Measurements from ENCODE around the gene PNPLA3. TPM values are rescaled to one million over a fixed set of nuclear protein-coding genes. Genes with fewer than 3 reads are reported as not detected.
A peak's percentile ranks its signal among the peaks of the same experiment; 100 is the strongest.

PNPLA3 gene, protein sequence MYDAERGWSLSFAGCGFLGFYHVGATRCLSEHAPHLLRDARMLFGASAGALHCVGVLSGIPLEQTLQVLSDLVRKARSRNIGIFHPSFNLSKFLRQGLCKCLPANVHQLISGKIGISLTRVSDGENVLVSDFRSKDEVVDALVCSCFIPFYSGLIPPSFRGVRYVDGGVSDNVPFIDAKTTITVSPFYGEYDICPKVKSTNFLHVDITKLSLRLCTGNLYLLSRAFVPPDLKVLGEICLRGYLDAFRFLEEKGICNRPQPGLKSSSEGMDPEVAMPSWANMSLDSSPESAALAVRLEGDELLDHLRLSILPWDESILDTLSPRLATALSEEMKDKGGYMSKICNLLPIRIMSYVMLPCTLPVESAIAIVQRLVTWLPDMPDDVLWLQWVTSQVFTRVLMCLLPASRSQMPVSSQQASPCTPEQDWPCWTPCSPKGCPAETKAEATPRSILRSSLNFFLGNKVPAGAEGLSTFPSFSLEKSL
- total RNA-seq: 4.6 and 6.2 TPM in 2 replicates

DNA sequence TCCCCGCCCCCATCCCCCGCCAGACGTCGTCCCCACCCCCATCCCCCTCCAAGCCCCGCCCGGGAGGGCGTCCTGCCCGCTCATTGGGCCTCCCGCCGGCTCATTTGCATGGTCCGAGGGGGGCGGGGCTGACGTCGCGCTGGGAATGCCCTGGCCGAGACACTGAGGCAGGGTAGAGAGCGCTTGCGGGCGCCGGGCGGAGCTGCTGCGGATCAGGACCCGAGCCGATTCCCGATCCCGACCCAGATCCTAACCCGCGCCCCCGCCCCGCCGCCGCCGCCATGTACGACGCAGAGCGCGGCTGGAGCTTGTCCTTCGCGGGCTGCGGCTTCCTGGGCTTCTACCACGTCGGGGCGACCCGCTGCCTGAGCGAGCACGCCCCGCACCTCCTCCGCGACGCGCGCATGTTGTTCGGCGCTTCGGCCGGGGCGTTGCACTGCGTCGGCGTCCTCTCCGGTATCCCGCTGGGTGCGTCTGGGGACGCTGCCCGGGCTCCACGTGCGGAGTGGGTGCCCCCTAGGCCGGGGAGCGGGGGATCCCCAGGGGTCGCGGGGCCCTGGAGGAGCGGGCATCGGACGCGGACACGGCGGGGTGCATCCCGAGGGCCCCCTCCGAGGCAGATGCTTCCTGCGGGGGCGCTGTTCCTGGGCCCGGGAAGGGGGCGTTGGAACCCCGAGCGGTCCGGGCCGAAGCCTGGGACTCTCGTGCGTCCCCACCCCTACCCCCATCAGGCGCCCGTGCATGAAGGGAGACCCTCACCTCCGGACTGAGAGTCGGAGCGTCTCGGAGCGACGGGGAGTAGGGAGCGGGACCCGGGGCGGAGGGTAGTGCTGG, at the start of gene PNPLA3:
Gene PNPLA3 (plus strand): TSS at position 175 of the 834 bp plus-strand sequence. CDS start 107 bp downstream, at position 282.
- DNase-seq (ENCODE audit: extremely low read depth, low read depth, low spot score): no peak

- DNase-seq (ENCODE audit: extremely low read depth, low read depth, low spot score): no peak
Measured at GRCh38 chr22:43876866-43877509, 46.6 kb upstream of the PNPLA3 start.

DNA sequence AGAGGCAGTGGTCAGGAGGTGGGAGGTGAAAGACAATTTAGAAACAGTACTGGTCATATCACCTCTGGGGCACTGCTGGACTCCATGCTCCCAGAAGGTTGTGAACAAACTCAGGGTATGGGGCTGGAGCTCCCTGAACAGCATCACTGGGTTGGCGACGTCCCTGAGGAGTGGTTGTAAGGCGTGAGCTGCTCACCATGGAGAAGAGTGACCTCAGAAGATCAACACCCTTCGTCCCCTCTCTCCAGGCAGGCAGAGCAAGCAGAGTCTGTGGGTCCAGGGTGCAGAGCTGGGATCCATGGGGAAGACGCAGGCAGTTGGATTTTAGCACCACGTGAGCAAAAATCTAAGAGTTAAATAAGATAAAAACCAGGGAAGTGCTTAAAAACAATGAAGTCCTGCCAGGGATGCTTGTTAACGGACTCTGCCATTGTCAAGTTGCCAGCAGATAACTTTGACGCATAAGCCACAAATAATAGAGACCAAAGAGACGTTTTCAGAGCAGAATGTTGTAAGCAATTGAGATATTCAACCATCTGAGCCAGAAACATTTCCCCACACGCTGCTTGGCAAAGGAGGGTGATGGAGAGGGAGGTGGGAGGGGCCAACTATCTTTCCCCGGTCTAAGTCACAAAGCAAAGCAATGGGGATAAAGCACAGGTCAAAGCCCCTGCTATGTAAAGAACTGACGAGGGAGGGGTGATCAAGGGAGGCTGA, 45.4 kb upstream of the PNPLA3 start:
- DNase-seq (ENCODE audit: extremely low read depth, low read depth, low spot score): no peak

GRCh38 chr22:43878831-43879550, 44.6 kb upstream of the PNPLA3 start:
- DNase-seq (ENCODE audit: extremely low read depth, low read depth, low spot score): no peak

- no peak for DNase-seq (ENCODE audit: extremely low read depth, low read depth, low spot score)
Measured at GRCh38 chr22:43879901-43880540, 43.6 kb upstream of the PNPLA3 start.

DNA sequence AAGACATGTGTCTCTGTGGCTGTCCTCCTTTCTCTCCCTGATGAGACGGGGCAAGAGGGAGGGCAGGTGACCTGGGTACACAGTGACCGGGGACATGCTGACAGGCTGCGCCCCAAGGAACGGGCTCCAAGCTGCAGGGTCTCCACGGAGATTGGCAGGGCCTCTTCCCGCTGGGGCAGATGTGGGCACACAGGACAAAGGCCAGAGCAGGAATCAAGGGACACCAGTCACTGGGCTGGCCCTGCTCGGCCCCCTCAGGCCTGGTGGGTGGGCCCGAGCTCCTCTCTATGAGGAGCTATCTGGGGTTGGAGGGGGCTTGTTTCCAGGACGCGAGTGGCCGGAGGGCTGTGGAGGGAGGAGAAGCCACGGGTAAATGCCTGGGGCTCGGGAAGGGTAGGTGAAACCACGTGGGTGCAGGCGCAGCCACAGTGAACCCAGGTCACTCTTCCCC, 43.0 kb upstream of the PNPLA3 start:
- DNase-seq (ENCODE audit: extremely low read depth, low read depth, low spot score): no peak

DNA sequence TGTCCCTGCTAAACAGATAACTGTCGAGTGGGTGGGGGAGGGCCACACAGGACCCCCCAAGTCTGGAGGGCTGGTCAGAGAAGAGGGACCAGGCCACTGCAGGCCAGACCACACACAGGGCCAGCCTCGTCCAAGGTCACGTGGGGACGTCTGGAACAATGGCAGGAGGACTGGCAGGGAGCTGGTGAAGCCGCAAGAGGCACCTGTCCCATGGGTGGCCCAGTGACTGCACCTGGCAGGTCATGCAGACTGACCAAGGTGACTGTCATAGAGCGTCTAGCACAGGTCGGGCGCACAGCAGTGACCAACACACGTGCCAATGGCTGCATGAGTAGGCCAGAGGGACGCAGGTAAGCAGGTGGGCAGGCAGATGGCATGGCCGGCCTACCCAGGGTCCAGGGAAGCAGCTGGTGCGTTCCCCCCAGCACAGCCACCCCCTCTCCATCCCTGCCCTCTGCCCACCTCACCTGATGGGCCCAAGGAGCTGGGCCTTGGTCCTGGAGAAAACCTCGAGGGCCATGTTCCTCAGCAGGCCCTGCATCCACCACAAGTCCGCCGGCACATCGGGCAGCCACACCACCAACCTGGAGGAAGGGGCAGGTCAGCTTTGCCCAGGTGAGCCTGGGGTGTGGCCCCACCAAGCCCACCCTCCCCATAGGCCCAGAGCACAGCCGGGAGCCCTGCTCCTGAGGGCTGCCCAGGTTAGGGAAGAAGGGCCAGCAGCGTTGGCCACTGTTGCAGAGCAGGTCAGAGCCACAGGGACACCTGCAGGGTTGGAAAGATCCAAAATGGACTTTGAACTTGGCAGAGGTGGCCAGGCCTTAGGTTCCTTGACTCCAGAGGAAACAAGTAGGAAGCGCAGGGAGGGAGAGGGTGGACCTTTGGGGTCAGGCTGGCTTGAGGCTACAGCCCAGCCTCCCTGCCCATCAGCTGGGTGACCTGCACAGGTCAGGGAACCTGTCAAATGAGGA, 42.2 kb upstream of the PNPLA3 start:
- no peak for DNase-seq (ENCODE audit: extremely low read depth, low read depth, low spot score)

- DNase-seq (ENCODE audit: extremely low read depth, low read depth, low spot score): no peak
Measured at GRCh38 chr22:43882122-43882767, 41.4 kb upstream of the PNPLA3 start.

DNA sequence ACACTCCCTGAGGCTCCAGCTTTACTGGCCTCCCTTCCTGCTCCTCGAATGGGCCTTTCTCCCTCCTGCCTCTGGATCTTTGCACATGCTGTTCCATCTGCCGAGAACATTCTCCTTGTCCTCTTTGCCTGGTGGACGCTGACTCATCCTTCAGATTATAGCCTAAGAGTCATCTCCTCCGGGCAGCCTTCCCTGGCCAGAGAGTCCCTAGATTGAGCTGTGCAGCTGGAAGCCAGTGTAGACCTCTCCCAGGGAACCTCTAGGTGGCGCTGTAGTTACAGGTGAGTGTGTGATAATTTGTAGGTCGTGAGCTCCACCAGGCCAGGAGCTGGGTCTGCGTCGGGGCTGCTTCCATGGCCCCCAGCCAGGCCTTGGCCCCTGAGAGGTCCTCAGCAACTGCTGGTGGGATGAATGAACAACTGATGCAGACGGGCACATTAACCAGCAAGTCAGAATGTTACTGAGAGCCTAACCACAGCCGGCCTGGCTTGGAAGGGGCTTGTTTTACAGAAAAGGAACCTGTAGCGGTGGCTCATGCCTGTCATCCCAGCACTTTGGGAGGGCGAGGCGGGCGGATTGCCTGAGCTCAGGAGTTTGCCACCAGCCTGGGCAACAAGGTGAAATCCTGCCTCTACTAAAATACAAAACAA, 40.5 kb upstream of the PNPLA3 start:
- DNase-seq (ENCODE audit: extremely low read depth, low read depth, low spot score): peak; percentile 31

DNA sequence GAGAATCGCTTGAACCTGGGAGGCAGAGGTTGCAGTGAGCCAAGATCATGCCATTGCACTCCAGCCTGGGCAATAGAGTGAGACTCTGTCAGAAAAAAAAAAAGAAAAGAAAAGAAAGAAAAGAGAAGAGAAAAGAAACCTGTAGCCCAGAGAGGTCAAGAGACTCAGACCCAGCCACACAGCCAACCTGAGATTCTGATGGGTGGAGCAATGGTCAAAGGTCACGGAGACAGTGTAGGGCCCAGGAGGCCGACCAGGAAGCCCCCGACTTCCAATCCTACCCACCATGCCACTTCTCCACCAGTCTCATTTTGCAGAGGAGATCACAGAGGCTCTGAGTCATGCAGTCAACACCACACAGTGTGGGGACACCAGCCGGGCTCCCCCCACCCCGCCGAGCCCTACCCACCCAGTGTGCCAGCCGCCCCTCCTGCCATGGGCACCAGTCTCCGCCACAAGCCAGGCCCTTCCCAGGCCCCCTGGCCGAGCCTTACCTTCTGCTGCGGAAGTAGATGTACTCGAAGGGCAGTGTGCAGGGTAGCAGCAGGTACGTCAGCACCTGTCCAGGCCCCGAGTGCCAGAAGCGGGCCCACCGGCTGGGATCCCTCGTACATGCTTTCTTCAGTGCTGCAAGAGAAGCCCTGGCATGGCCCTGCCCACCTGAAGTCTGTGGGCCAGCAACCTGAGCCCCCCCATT, 39.7 kb upstream of the PNPLA3 start:
- no peak for DNase-seq (ENCODE audit: extremely low read depth, low read depth, low spot score)

GRCh38 chr22:43884600-43885318, 38.8 kb upstream of the PNPLA3 start:
- no peak for DNase-seq (ENCODE audit: extremely low read depth, low read depth, low spot score)

- DNase-seq (ENCODE audit: extremely low read depth, low read depth, low spot score): no peak
Measured at GRCh38 chr22:43885319-43885671, 38.3 kb upstream of the PNPLA3 start.

DNA sequence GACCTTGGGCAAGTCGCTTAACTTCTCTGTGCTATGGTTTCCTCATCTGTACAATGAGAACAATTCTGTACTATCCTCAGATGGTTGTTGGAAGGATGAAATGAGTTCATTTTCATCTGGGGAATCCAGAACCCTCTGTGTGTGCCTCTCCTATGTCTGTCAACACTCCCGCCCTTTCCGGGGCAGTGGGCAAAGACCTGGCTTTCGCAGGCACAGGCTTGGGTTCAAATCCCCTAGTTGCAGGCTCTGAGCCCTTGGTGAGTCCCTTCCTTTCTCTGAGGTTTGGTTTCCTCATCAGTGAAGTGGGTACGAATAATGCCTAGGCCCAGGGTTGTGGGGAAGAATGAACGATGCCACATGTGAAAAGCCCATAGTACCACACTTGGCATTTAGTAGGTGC, 37.8 kb upstream of the PNPLA3 start:
- no peak for DNase-seq (ENCODE audit: extremely low read depth, low read depth, low spot score)

DNA sequence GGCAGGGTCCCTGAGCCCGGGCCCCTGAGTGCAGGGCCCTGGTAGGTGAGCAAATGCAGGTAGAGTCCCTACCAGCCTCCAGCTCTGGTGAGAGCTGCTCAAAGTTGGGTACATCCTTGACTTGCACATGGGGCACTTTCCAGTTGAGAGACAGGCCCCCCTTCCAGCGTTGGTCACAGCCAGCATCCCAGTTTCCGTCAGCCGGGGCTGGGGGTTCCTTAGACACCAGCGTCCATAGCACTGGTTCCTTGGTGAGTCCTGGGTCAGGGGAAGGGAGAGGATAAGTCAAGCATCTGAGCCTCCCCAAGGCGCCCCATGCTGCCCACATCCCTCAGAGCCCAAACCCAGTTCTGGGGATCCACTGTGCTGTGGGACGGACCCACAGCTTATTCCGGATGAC, 37.4 kb upstream of the PNPLA3 start:
- no peak for DNase-seq (ENCODE audit: extremely low read depth, low read depth, low spot score)

- no peak for DNase-seq (ENCODE audit: extremely low read depth, low read depth, low spot score)
Measured at GRCh38 chr22:43887391-43887790, 36.2 kb upstream of the PNPLA3 start.

GRCh38 chr22:43888740-43889139, 34.9 kb upstream of the PNPLA3 start:
- DNase-seq (ENCODE audit: extremely low read depth, low read depth, low spot score): no peak

All from glomerular endothelial cell (primary cell).